ENCODE results near the gene TM7SF3.
"Not testable (repeated sequence)": the region's sequence is repeated elsewhere in the genome, so short reads cannot be mapped to it uniquely, and the experiment has no call there.

Gene TM7SF3

DNA sequence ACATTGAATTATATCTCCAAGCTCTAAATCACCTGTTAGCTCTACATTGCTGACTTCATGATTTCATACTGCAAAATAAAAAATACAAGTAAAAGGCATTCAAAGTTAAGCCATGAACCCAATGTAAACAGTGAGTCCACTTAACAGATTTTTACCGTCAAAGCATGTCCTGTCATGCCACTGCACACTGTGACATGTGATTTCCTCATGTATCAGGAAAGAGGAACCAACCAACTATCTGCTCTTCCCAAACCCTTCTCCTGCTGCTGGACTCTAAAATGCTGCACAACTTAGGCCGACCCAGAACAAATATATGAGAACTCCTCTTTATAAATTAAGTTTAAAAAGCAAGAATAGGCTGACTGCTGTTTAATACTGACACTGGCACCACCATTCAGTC is 37.5 kb downstream of the TM7SF3 start:
- DNase-seq = no peak

- no peak for DNase-seq
Measured at GRCh38 chr12:26971963-26972362, 42.2 kb downstream of the TM7SF3 start.

- DNase-seq = no peak
Measured at GRCh38 chr12:26970136-26970535, 44.0 kb downstream of the TM7SF3 start.

DNA sequence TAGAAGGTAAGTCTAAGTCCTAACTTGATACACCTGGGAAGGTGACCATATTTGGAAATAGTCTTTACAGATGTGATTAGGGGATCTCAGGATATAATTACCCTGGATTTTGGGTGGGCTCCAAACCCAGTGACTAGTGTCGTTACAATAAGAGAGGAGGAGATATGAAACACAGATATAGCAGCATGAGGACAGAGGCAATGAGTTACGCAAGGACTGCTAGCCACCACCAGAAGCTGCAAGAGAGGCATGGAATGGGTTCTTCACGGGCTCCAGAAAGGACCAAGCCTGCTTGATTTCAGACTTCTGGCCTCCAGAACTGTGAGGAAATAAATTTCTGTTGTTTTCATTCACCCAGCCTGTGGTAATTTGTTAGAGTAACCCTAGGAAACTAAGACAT is 47.3 kb downstream of the TM7SF3 start:
- DNase-seq = no peak

DNA sequence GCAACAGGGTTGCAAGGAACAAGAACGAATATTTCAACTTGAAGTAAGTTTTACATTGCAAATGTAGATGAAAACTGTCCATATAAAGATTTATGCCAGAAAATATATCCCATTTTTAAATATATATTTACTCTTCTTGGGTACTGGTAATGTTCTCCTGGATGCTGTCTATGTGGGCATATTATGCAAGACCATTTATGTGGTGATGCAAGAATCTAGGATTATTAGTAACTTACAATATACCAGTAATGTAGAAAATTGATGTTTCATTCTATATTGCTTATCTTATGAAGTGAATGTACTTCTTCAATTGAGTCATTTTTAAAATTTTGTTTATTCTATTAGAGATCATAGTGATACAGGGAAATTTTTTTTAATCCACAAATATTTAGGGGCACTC is 50.8 kb downstream of the TM7SF3 start:
- no peak for DNase-seq

- no peak for DNase-seq
Measured at GRCh38 chr12:26961803-26962202, 52.4 kb downstream of the TM7SF3 start.

- not testable (repeated sequence) for DNase-seq
Measured at GRCh38 chr12:26961391-26961790, 52.8 kb downstream of the TM7SF3 start.

DNA sequence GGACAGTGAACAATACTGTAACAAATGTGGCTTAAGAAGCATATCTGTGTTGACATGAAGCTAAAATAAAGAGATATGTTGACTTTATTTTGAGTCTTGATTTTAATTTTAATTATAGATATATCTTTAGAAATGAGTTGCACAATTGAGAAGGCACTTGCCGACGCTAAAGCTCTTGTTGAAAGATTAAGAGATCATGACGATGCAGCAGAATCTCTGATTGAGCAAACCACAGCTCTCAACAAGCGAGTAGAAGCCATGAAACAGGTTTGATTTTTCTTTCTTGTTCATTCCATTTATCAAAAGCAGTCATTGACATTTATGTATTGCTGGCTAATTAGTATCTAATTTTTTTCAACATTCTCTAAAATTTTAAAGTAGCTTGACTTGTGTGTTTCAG is 60.2 kb downstream of the TM7SF3 start:
- DNase-seq = no peak

DNA sequence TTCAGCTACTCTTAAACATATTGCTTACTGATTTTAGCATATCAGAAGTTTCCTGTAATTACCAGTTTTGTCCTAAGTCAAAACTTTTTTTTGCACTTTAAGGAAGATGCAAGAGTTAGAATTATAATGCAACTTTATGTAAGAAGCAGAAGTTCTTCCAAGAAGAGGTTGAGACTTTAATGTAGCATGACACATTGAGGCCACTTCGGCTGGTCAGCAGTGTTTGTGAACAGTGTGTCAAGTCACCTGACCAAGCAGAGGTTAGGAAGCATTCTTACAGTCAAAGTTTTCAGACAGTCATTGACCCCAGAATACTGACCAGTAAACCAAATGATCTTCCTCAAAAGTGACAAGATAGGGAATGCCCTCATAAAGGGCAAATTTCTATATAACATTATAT is 60.7 kb downstream of the TM7SF3 start:
- no peak for DNase-seq

GRCh38 chr12:26948309-26948708 is 65.9 kb downstream of the TM7SF3 start:
- DNase-seq = no peak

GRCh38 chr12:26941215-26941594 is 73.0 kb downstream of the TM7SF3 start:
- DNase-seq = no peak

DNA sequence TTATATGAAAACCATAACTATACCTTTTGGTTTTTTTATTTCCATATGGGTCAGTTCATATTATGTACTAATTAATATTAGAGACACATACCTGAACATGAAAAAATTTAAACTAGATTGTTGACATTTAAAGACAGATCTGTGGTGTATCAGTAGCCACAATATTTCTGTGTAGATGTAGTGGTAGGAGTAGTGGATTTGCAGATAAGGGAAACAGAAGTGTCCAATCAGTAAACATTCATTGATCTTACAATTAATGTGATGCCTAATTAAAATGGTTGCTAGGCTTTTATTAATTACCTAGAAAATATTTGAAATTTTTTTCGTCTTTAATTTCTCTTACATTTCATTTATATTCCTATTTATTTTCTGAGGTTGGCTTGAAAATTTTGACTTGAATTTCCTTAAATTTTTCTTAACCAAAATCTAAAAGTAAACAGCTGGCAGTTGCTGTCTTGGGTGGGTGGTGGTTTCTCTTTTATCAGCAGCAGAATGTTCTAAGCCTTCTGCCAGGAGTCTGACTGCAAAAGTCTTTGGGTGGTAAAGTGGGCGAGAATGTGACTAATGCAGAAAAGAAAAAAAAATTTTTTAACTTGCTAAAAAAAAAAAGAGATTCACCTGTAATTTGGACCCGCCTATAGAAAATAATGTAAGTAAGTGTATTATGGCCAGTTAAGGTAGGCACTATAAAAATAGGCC is 73.5 kb downstream of the TM7SF3 start:
- DNase-seq = no peak

GRCh38 chr12:26939953-26940352 is 74.2 kb downstream of the TM7SF3 start:
- DNase-seq = no peak

DNA sequence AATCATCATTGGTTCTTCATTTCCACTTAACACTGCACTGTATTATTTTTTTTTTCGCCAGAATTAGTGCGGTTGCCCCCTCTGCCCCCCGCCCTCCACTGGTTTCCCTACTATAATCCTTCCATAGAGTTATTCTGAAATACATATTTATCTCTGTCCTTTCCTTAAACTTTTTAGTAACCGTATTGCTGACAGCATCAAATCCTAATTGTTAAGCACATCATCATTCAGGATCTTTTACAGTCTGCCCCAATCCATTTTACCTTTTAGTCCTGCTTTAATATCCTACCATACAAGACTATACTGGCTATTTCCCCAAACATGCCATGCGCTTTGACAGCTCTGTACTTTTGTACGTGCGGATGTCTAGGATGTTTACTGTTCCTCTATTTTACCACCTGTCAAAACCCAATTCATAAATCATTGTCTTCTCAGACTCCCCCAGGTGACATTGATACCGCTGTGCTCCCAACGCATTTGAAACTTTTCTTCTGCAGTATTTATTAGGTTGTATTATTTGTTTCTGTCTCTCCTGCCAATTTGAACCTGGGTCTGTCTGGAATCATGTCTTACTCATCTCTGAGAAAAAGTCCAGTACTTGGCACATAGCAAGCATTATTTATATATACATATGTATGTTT is 74.9 kb downstream of the TM7SF3 start:
- DNase-seq = no peak

GRCh38 chr12:26938701-26939062 is 75.5 kb downstream of the TM7SF3 start:
- no peak for DNase-seq

DNA sequence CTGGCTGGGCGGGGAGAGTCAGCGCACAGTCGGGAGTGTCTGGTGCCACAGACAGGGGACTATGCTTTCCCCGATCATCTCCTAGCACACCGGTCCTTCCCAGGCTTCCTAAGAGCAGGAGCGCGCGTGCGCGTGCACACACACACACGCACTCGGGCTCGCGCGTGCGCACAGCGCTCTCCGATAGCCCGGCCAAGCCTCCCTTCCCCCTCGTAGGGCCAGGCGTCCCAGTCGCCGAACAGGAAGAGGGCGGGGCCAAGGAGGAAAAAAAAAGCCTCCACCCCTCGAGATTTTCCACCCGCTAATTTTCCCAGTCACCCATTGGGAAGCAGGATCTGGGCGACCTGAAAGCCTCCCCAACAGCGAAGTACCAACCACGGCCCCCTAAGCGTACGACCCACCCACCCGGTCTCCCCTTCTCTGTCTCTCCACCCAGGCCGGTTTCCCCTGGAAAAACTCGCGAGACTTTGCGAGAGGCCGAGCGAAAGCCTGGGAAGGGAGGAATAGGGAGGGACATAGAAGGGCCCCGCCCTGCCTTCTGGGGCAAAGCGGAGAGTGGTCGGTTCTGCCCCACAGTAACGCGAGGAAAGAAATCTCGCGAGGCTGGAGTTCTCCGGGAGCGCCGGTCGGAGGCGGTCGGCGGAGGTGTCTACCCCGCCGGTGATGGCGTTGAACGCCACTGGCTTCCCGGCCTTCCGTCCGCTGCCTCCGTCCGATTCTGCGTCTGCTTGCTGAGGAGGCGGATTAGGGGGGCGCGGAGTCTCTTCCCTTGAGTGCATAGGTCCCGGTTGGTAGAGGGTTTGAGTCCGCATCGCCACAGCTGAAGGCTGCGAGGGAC is 76.1 kb downstream of the TM7SF3 start, which contains the start of the genes FGFR1OP2 and INTS13:
TSS of gene FGFR1OP2 (plus strand) at position 608 of the 838 bp plus-strand sequence. CDS start 15,689 bp downstream, outside the sequence.
TSS of gene INTS13 (minus strand) at position 119 of the 838 bp plus-strand sequence. CDS start 1,178 bp downstream, outside the sequence.
- peak; percentile 97 for DNase-seq

- no peak for DNase-seq
Measured at GRCh38 chr12:26937443-26937862, 76.7 kb downstream of the TM7SF3 start.

- DNase-seq = no peak
Measured at GRCh38 chr12:26936559-26937442, 77.4 kb downstream of the TM7SF3 start.

DNA sequence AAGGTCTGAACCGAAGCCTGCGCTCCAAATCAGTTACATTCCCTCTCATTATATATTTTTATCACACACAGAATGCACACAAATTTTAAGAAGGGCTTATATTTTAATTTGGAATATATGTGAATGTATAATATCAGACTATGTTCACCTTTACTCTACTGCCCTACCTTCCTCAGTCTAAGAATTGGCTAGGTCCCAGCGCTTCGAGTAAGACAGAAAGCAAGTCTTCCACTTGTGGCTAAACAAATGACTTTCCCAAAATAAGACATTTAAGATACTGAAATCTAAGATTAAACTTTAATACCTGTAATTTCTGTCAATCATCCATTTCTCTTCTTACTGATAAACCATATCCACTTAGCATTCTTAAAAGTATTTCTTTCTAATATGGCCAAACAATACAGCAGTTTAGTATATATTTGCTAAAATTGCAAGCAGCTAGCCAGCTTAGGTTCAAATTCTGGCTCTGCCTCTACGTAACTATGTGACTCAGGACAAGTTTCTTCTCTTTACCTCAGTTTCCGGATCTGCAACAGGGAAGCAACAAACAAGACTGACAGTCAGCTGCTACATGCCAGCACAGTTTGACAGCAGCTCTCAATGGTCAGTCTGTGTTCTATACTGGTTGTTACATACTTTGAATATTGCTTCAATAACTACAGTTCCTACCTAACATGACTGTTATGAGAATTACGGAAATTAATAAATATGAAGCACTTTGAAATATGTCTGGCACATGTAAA is 78.4 kb downstream of the TM7SF3 start:
- DNase-seq = no peak

DNA sequence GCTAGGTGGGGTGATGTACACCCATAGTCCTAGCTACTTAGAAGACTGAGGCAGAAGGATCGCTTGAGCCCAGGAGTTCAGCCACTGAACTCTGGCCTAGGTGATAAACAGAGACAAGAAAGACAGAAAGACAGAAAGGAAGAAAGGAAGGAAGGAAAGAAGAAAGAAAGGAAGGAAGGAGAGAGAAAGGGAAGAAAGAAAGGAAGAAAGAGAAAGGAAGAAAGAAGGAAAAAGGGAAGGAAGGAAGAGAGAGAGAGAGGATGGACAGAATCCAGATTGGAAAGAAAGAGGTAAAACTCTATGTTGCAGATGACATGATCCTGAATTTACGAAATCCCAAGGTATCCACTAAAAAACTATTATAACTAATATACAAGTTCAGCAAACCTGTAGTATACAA is 84.6 kb downstream of the TM7SF3 start:
- no peak for DNase-seq

GRCh38 chr12:26928661-26929060 is 85.5 kb downstream of the TM7SF3 start:
- no peak for DNase-seq
